Epithelial cell of prostate (primary cell): ENCODE results near the gene SLC25A47.

Source experiments
- DNase-seq: peaks from one replicate; pipeline ENCODE4 v3.0.0-alpha.2; 2011; ENCODE audit warnings: low read depth, low spot score
- H3K27ac ChIP-seq: fragments of 450-650 bp; 2 replicates; pipeline ENCODE4 v1.5.1; 2017; ENCODE audit warnings: mild to moderate bottlenecking

The SLC25A47 gene

DNA sequence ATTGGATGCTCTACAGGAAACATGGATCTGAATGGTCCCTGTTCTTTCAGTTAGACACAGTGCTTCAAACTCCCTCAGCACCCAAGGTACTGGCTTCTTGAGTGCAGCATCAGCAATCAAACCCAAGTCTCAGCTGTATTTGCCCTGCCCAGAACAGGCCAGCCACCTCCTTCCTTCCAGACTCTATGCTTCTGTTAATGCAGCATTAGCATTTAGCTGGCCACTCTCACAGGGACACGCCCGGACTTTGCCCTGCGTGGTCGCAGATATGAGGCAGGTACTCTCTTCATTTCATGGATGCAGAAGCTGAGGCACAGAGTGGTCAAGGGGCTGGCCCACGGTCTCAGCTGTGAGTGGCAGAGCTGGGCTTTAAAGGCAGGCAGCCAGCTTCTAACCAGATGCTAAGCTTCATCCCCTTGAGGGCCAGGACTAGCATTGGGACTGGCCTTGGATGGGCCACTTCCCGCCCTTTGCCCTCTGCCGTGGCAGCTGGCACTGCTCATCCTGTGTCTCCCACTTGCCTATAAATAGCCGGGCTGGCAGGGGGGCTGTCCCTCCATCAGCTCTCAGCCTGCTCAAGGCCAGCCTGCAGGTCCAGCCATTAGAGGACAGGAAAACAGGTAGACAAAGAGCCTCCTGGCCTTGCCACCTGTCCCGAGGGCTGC is 1.5 kb upstream of the SLC25A47 start:
- no peak overlapping the region for H3K27ac ChIP-seq
- no peak for DNase-seq

DNA sequence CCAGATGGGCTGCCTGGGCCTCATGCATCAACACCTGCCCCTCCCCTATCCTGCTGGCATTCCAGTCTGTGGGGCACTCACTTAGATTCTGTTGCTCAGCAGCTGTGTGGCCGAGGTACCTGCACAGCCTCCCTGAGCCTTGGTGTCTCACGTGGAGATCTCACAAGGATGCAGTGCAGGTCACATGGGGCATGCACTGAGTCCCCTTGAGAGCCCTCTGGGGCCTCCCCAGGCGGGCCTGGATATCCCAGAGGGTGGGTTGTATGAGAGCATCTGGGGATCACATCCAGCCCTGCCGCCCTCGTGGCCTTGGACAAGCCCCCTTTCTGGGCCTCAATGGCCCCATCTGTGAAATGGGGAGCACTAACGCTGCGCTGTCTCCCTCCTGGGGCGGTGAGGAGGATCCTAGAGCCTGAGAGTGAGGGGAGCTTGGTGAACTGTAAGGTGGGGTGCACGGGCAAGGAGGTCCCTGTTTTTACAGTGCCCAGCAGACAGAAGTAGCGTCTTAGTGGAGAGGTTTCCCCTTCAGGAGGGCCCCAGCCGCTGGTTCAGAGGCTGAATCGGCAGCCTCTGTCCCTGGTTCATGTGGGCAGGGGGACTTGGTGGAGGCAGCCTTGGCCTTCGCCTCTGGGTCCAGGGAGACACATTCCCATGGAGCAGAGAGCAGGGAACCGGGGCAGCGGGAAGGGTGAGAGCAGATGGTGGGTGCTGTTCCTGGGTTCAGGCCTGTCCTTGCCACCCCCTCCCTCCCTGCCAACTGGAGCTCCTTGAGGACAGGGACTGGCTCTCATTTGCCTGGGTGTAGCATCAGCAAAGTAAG is 791 bp upstream of the SLC25A47 start:
- no peak overlapping the region for H3K27ac ChIP-seq
- no peak for DNase-seq

DNA sequence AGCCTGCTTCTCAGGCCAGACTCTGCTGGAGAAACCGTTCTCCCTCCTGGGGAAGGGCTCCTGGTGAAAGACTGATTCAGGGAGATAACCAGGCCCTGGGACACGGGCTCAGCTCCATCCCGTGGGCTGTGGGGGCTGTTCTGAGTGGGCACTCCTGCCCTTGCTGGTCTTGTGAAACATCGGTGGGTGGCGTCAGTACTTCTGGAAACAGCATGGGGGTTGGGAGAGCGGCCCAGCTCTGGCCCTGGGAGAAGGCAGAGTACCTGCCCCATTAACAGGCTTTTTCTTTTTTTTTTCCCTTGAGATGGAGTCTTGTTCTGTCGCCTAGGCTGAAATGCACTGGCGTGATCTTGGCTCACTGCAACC is 786 bp downstream of the SLC25A47 start:
- no peak for DNase-seq

DNA sequence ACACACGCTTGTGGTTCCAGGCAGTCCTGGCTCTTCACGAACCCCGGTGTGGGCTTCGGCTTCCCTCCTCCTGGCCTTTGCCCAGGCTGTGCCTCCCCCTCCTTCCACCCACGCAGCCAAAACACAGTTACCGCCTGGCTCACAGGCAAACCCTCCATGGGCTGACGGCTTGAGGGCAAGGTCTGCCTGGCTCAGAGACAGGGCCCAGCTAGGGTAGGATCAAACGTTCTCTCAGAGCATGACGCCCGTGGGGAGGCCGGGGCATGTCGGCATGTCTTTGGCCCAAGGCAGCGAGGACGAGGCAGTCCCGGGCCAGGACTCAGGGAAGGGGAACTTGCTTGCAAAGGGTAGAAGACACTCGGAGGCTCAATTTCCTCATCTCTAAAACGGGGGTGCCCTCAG is 2.1 kb downstream of the SLC25A47 start:
- DNase-seq: no peak
- H3K27ac ChIP-seq: no peak overlapping the region

More for the DNA sequence above, 786 bp downstream of the SLC25A47 start:
- no peak overlapping the region for H3K27ac ChIP-seq

DNA sequence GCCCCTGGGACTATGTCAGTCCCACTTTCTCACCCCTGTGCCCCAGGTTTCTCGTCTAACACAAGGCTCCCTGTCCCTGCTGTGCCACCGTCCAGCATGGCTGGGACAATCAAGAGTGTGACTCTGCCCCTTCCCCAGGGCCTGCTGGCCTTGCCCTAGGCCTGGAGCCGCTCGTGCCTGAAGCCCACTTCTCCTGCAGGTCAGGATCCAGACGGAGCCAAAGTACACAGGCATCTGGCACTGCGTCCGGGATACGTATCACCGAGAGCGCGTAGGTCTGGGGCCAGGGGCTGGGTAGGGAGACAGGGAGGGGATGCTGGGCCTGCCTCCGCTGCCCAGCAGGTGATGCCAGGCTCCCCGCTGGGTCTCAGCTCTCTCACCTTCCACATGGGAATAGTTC is 2.8 kb downstream of the SLC25A47 start:
- no peak for DNase-seq
- H3K27ac ChIP-seq: no peak overlapping the region

DNA sequence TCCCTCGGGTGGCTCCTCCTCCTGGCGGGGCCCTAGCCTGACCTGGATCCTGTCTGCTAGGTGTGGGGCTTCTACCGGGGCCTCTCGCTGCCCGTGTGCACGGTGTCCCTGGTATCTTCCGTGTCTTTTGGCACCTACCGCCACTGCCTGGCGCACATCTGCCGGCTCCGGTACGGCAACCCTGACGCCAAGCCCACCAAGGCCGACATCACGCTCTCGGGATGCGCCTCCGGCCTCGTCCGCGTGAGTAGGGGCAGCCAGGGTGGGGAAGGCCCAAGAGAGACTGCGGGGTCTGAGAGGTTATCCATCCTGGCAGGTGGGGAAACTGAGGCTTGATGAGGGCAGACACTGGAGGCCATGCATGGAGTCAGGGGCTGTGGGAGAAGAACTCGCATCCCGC is 4.0 kb downstream of the SLC25A47 start:
- no peak overlapping the region for H3K27ac ChIP-seq

DNA sequence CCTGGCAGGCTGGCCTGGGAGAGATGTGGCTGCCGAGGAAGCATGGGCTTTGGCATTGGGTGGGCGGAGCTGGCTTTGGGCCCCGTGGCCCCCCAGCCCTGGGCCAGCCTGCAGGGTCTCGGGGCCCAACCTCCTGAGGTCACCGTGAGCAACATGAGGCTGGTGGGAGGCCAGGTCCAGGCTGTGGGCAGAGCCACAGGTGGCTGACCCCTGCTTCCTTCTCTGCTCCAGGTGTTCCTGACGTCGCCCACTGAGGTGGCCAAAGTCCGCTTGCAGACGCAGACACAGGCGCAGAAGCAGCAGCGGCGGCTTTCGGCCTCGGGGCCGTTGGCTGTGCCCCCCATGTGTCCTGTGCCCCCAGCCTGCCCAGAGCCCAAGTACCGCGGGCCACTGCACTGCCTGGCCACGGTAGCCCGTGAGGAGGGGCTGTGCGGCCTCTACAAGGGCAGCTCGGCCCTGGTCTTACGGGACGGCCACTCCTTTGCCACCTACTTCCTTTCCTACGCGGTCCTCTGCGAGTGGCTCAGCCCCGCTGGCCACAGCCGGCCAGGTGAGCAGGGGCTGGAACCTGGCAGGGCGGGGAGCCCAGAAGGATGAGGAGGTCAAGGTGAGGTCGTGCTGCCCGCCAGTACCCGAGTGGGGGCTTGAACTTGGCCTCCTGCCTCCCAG is 5.5 kb downstream of the SLC25A47 start:
- H3K27ac ChIP-seq: no peak overlapping the region
- no peak for DNase-seq

More for the DNA sequence above, 4.0 kb downstream of the SLC25A47 start:
- DNase-seq: no peak

DNA sequence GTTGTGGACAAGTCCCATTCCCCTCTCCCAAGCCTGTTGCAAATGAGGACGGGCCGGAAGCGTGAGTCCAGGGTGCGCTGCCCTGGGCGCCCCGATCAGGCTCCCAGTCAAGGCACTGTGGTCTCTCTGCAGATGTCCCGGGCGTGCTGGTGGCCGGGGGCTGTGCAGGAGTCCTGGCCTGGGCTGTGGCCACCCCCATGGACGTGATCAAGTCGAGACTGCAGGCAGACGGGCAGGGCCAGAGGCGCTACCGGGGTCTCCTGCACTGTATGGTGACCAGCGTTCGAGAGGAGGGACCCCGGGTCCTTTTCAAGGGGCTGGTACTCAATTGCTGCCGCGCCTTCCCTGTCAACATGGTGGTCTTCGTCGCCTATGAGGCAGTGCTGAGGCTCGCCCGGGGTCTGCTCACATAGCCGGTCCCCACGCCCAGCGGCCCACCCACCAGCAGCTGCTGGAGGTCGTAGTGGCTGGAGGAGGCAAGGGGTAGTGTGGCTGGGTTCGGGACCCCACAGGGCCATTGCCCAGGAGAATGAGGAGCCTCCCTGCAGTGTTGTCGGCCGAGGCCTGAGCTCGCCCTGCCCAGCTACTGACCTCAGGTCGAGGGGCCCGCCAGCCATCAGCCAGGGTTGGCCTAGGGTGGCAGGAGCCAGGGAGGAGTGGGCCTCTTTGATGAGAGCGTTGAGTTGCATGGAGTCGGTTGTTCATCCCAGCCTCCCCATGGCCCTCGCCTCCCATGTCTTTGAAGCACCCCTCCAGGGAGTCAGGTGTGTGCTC is 6.3 kb downstream of the SLC25A47 start:
- DNase-seq: no peak
- no peak overlapping the region for H3K27ac ChIP-seq

DNA sequence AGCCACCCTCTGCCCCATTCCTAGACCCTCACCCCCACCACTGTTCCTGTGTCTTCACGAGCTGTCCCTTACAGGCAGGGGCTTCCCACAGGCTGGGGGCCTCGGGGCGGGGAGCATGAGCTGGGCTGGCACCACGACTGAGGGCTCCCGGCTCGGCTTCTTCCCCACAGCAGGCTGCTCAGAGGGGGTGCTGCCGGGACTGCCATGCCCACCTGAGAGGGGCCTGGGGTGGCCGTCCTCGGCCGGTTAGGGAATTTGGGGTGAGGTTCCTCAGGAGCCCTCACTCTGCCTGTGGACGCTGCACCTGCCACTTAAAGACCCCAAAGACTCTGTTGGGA is 6.8 kb downstream of the SLC25A47 start:
- H3K27ac ChIP-seq: no peak overlapping the region
- DNase-seq: no peak

DNA sequence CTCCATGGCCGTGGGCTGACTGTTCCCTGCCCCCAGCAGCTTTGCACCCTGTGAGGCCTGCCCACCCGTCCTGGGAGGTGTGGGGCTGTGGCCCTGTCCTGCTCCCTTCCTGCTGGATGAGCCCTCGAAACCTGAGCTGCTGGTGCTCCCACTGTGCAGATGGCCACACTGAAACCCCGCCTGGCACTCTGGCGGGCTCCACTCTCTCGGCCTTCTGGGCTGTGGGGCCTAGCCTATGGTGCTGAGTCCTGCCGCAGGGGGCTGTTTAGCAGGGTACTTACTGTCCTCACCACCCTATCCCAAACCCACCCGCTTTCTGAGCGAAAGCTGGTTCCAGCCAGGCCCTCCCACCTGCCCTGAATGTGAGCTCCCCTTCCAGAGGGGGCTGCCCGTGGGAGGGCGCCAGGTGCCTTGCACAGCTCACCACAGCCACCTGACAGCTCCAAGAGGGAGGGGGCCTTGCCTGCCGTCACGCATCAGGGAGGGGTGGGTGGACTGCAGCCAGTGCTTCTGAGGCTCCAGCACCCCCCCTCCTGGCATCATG is 7.3 kb downstream of the SLC25A47 start:
- DNase-seq: no peak
- H3K27ac ChIP-seq: no peak overlapping the region

DNA sequence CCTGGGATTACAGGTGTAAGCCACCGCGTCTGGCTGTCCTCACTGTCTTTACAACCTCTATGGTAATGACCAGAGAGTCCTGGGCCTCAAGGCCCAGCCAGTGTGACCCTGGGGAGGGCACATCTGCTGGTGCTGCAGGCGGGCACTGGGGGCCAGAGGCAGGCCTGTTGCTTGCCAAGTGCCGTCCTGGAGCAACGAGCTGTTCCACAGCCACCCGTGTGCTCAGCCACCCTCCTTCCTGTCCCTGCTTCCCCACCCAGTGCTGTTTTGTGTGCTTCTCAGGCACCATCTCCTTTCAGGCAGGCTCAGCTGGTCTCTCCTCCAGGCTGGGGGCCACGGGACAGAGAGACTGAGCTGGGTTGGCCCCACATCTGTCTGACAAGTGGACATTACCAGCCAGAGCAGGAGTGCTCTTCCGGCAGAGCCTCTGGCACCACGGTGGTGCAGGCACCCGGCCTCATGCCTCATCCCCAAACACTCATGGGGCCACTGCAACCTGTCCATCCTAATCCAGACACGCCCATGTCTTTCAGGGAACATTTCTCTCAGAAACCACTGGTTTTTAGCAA is 9.0 kb downstream of the SLC25A47 start:
- DNase-seq: no peak
- H3K27ac ChIP-seq: no peak overlapping the region

DNA sequence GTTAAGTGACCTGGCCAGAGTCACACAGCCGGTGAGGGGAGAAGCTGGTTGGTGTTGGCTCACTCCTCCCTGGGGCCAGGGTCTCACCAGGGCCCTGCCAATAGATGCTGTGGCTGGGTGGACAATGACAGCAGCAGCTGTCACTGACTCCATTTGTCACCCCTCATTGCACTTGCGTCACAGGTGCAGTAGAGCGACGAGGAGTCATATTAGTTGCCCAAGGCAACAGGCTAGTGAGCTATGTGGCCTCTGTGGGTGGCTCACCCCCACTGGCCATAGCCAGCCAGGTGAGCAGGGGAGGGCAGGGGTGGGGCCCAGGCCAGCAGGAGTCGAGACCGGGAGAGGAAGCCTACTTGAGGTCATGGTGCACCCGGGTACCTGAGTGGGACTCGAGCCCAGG is 9.7 kb downstream of the SLC25A47 start:
- H3K27ac ChIP-seq: no peak overlapping the region
- DNase-seq: no peak

DNA sequence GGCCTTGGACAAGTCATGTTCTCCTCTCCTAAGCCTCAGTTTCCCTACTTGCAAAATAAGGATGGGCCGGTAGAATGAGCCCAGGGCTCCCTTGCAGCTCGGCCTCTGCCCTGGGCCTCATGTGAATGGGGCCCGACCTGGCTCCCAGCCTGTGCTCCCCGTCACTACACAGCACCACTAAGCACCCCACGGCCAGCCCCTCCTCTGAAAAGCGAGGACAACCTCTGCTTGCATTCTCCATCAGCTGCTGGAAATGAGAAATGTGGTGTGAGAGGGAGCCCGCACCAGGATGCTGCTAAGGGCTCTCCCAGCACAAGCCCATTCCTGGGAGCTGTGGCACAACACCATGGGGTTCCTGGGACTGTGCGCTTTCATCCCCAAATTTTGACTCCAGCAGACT is 10.2 kb downstream of the SLC25A47 start:
- no peak overlapping the region for H3K27ac ChIP-seq
- DNase-seq: no peak

DNA sequence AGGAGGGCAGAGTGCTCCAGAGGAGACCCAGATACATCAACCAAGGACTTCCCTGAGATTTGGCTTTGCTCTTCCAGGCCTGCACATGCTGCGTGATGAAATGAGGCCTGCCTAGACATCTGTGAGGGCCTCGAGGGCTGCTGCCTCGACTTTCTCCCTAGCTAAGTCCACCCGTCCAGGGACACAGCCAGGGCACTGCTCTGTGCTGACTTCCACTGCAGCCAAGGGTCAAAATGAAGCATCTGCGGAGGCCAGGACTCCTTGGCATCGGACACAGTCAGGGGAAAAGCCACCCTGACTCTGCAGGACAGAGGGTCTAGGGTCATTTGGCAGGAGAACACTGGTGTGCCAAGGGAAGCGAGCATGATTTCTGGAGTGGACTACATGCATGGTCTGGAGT is 10.7 kb downstream of the SLC25A47 start:
- no peak for DNase-seq
- no peak overlapping the region for H3K27ac ChIP-seq

DNA sequence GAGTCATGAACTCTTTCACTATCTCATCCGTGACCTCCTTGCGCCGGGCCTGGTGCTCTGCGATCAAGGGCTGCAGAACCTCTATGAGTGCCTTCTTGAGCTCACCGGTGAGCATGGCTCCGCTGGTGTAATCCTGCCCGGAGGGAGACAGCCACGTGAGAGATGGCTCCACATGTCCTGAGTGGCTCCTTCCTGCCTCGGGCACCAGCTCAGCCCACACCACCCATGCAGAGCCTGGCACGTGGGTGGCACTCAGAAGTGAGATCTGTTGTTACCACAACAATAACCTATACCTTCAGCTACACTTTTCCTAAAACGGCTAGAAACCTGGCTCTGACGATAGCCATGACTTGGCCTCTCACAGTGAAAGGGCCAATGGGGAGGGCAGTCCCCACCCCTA is 11.8 kb downstream of the SLC25A47 start:
- no peak for DNase-seq
- H3K27ac ChIP-seq: no peak overlapping the region

DNA sequence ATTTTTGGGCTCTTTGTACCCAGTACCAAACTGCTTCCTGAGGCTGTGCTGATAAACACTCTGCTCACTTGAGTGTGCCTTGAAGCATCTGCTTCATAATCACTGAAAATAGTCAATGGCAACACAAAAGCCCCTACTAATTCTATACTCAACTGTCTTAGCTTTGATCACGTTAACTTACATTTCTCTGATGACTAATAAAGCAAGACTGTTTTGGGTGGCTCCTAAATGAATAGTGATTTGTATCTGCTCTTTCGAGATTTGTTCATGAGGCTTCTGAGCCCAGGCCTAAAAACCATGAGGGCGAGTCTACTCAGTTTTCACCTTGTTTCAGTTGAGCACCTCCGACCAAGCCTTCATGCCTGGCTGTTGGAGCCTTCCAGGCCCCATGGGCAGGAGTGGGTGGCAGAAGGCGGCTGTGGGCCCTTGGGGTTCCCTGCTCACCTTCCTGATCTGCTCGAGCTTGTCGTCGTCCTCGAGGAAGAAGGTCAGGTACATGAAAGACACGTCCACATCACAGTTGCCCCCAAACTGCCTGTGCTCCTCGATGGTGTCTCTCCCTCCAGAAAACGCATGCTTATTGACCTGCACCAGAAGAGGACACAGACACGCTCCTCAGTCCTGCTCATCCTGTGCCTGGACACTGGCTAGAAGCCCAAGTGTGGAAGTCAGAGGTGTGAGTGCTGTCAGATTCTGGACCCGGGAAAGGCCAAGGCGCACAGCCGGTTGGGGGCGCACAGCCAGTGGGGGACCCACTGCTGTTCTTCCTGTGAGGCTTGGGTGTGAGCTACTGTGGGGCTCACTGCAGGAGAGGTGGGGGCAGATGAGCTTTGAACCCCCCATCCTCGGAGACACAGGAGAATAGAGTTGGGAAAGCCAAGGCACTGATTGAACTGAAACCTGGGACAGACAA is 13.7 kb downstream of the SLC25A47 start:
- H3K27ac ChIP-seq: no peak overlapping the region
- no peak for DNase-seq

DNA sequence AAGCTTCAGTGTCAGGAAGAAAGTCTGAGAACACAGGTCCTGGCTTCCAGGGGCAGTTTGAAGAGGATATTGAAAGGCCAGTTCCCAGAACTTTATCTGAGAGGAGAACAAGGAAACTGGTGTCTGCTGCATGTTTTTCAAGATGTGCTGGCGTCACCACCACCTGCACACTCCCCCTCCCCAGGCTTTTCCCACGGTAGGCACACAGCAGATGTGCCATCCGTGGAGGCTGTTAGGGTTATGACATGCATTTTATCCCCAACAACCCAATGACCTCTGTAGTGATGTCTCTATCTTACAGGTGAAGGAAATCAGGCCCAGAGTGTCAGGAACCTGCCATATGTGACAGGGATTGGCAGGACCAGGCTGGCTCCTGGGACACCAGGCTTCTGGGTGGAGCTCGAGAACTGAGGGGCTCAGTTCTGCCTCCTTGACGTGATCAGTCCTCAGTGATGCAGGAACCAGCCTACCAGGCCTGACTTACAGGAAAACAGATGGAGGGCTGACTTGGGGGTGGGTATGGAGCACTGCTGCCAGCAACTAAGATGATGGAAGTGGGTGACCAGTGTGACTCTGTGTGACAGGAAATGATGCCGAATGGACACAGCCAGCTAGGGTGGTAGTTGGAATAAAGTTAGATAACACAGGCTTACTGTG is 16.8 kb downstream of the SLC25A47 start:
- no peak for DNase-seq
- no peak overlapping the region for H3K27ac ChIP-seq

DNA sequence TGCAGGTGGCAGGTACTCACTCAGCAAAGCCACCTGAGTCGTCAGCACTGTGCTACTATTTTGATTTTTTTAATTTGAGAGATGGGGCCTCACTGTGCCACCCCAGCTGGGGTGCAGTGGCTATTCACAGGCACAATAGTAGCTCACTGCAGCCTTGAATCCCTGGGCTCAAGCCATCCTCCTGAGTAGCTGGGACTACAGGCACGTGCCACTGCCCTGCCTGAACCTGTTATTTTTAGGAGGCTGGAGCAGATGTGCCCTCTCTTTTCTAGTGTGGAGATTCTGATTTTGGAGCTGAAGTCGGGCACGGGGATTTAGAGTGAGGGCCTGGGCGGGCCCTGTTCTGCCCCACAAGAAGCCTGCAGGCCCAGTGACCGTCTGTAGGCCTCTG is 17.3 kb downstream of the SLC25A47 start:
- no peak overlapping the region for H3K27ac ChIP-seq

More for the DNA sequence above, 17.3 kb downstream of the SLC25A47 start:
- no peak for DNase-seq
